Stimulated activated CD4-positive, alpha-beta T cell treated with anti-CD3 and anti-CD28 coated beads, Interleukin-2, amount 100 ng/mL, for 24 hours (primary cell): Measurements from ENCODE around the gene AOC1.

ENCODE experiments used
- DNase-seq, 2 donors: peaks; one replicate each; pipeline ENCODE4 v3.0.0-alpha.2; 2020

AOC1 gene

DNA sequence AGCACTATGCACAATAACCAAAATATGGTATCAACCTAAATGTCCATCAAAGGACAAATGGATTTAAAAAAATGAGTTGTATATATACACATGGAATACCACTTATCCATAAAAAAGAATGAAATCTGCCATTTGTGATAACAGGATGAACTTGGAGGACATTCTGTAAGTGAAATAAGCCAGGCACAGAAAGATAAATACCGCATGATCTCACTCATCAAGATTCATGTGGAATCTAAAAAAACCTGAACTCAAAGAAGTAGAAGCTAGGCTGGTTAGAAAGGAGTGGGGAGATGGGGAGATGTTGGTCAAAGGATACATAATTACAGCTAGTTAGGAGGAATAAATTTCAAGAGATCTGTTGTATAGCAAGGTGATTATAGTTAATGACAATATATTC is 17.3 kb upstream of the AOC1 start:
- DNase-seq, result no peak

DNA sequence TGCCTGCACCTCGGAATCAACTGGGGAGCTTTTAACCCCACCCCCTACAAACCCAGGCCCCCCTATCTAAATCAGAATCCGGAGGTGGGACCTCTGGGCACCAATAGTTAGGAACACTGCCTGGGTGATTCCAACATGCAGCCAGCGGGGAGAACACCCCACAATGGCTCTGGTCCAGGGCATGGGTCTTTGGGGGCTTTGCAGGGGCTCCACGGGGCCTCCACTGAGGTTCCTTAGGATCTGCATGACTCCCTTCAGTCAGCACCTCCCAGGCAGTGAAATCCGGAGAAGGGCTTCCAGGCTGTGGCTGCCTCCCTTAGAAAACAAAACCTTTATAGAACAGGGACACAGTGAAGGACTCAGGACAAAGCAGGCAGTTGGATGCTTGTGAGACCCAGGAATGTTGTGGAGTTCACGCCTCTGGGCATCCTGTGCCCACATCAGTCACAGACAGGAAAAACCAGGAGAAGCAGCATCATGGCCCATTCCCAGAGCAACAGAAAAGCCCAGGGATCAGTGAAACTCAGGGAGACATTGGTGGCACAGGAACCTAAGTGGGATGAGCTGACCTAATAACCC is 16.5 kb upstream of the AOC1 start:
- no peak for DNase-seq

DNA sequence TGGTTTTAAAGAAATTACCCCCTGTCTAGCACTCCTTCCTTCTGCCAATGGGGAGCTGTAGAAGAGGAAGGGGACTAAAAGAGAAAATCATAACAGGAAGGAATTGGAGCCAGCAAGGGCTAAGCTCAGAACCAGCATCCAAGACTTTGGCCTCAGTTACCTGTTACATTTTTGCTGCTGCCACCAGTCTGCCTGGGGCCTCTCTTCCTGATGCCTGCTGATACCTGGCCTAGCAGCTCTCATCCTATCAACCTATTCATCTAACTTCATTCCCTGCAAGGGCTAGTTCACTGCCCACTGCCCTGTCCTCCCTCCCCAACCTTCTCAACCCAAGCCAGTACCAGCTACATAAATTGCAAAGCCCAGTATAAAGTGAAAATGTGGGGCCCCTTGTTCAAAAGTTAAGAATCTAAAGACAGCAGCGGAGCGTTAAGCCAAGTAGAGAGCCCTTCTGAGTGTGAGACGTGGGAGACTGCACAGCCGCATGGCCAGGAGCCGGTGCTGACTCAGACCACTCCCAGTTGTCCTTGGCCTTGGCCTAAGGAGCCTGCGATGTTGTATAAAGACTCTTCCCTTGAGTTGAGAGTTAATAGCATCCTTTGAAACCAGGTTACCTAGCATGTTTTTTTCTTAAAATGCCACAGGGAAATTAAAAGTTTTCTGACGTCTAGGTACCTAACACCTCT is 13.2 kb upstream of the AOC1 start:
- DNase-seq, result no peak

DNA sequence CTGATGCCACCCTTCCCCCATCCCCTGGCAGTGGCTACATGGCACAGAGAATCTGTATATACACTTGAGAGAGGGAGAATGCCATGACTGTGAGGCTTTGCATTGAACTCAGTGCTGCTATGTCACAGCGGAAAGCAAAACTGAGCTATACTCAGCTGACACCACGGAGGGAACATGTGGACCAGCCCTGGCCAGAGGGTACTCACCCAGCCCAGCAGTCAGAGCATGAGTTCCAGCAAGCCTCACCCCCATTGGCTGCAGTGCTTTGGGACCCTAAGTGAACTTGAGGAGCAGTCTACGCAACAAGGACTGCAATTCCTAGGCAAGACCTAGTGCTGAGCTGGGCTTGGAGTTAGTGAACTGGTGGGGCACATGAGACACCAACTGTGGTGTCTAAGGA is 10.3 kb upstream of the AOC1 start:
- no peak for DNase-seq

DNA sequence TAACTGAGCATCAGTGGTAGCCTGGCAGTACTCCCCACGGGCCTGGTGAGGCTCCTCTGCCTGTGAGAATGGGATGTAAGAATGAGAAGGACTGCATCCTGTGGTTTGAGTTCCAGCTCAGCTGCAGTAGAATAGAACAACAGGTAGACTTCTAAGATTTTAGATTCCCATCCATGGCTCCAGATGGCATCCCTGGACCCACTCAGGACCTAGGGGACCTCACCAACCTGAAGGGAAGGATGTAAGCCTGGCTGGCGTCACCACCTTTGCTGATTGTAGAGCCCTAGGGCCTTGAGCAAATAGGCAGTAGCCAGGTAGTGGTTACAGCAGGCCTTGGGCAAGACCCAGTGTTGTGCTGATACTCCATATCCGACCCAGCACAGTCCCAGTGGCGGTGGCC is 9.6 kb upstream of the AOC1 start:
- DNase-seq, result no peak

DNA sequence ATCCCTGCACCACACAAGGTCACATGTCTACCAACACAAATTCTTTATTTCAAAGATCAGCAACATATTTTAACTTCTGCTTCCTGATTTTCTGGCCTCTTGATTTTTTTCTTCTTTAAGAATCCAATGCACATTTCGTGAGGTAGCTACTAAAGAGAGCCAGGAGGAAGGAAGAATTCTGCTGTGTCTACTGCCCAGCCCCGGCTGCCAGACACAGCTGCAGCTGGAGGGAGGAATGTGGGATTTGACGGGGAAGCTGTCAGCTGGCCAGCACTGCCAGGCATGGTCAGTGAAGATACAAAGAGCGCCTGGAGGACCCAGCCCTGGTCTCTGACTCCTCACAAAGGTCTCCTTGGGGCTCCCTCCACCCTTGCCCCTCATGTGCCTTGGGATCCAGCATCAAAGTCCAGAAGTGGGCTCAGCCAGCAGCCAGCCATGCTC is 6.9 kb upstream of the AOC1 start:
- no peak for DNase-seq

DNA sequence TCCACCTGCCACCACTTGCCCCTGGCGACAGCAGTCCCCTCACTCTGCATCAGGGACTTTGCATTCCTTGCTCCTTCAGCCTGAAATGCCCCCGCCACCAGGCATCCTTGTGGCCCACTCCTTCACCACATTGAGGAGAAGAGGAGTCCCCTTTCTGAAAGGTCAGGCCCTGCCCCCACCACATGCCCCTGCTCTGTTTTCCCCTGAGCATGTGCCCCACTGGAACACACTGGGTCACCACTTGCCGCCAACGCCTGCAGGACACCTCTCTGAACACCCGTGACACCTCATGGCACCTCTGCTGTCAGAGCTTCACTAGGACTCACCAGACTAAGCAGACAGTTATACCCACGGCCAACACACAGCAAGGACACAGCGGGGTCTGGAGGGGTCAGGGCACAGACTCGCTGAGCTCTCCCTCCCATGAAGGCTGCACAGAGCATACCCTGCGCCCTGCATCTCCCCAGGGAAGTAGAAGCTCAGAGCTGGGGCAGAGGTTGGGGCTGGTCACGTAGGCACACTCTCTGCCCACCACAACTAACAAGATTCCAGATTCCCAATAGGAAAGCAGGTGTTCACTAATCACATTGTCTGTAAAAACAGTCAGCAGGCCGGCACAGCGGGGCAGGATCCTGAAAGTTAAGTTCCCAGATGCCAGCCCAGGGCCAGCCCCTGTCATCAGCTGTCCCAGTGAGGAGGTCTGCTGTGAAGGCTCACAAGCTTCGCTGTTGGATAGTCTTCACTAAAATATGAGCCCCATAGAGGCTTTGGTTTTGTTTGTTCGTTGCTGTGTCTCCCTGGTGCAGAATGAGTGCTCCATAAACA is 5.8 kb upstream of the AOC1 start:
- no peak for DNase-seq

DNA sequence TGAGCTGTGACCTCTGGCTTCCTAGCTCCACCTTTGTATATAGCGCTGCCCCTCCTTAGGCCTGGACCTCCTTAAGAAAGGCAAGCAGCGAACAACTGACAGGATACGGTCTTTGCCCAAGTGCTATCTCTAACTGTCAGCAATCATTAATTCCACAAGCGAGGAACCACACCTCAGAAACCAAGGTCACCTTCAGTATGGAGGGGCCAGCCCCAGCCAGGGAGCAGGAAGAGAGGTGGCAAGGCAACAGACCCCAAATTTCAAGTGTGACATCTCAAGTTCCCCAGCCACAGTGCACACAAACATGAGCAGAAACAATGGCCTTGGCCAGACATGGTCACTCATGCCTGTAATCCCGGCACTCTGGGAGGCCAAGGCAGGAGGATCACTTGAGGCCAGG is 4.8 kb upstream of the AOC1 start:
- no peak for DNase-seq

DNA sequence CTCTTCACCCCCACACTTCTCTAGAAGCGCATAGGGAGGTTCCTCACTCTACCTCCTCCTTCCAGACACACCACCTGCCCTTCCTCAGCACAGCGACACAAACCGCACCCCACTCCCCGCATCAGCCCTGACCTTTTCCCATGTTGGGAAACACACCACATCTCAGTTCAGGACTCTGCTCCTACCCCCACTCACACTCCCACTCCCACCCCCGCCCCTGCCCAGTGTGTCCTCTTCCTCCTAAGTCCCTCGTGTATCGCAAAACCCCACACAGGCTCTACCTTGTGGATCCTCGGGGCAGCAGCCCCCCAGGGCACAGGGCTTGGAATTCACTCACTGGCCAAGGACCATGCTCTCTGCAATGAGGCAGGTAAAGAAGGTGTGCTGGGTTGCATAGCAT is 4.2 kb upstream of the AOC1 start:
- no peak for DNase-seq

DNA sequence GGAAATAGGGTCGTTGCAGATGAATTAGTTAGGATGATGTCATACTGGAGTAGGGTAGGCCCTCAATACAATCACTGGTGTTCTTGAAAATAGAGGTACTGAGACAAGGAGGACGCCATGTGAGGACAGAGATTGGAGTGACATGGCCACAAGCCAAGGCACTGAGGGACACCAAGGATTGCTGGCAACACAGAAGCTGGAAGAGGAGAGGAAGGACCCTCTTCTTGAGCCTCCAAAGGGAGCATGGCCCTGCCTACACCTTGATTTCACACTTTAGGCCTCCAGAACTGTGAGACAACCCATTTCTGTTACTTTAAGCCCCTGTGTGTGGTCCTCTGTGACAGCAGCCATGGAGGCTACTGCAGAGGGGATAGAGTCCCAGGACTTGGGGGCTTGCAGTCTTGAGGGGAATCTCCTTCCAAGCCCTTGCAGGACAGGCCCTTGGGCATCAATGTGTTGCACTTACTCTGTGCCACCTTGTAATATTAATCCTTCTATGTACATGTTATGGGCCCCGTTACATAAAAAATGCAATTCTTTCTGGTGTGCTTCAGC is 3.7 kb upstream of the AOC1 start:
- DNase-seq, result no peak

DNA sequence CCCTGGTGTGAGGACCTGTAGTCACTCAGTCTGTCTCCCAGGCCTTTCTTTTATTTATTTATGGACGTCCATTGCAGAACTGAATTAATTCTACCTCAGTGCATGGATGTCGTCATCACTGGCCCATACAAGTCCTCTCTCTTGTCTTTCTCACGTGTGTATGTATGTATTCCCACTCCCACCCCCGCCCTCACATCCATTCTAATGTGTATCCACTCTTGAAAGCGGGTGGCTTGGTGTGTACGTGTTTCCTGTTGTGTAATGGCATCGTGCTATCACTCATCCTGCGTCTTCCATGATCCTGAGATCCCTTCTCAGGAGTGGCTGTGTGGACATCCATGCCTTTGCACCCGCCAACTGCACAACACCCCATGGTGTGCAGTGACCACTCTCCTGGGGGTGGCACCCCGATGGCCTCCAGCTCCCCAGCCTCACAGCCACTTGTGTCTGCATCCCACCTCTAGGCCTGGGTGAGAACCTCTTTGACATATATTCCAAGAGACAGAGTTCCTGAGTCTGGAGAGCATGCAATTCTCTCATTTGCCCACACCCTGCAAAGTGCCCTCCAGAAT is 3.0 kb upstream of the AOC1 start:
- DNase-seq, result peak in 1 of 2 donors; percentile 7

DNA sequence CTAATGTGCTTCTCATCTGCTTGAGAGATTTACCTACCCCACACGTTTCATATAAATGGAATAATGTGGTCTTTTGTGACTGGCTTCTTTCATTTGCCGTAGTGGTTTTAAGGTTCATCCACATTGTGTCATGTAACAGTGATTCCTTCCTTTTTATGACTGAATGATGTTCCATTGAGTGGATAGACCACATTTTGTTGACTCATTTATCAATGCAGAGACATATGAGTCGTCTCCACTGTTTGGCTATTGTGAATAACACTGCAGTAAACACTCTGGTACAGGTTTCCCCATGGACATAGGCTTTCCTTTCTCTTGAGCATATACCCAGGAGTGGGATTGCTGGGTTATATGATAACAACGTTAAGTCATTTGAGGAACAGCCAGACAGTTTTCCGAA is 2.0 kb upstream of the AOC1 start:
- no peak for DNase-seq

DNA sequence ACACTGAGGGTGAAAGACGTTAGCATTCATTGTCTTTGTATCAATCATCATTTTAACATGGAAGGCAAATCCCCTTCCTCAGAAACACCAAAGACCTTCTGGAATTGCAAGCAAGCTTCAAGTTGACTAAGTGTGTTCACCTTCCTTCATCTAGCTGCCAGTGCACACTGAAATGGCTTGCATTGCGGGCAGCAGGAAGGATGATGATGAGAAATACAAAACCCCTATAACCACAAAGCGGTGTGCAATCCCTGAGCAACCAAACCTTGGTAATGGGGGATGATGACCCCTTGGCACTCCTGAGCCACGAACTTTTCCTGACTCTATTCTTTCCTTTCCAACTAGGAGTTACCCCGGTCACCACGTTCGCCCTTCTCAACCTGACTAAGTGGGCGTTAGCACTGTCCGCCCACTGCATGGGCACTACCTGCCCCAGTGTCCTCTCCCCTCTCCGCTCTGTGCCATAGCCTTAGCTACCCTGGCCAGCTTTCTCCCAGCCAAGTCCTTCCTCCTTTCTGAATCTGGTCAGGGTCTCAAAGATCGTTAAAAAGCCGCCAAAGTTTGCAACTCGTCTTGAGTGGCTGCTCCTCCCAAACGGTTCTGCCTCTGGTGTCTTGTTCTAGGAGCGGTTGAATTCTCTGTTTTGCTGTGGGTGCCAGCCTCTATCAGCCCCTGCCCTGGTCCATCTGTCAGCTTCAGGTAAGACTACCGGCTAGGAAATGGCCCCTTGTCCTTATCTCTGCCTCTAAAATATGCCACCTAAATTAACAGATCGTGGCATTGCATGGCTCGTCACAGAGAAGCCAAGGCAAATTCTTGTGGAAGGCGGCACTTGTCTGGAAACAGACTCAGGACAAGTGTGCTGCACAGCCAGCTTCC is 586 bp upstream of the AOC1 start:
- DNase-seq, result peak in 1 of 2 donors; percentile 6

DNA sequence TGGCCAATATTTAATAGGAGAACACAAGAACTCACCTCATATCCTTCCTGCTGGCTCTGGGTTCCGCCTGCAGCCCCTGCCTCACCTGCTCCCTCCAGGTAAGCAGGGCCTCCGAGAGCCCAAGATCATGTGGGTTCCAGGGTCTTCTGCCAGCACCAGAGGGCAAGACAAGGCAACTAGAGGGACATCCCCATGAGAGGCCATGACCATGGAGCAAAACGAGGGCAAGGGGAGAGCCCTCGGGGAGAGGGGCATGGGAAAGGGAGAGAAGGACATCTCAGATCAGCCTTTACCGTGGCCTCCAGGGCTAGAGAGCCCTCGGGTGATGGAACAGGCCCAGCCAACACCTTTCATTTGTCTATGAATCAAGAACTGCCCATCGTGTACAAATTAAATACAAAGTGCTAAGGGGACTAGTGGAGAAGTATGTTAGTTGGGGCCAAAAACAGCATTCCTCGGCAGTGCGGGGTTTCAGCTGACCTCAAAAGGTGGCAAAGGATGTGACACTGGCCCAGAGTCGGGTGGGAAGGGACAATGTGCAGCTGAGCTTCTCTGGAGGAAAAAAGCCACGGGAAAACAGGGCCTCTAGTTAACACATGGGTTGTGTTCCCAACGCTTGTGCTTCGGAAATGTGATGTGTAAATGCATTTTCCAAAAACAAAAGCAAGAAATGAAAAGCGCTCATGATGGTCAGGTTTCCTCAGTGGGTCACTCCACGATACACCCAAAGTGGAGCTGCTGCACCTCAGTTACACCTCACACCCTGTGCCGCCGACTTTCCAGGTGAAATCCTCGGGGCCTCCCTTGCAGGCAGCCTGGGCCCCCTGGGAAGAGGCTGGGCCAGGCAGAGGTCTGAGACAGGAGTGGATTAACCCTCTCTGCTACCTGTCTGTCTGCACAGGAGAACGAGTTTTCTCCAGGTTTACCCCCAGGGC is 2.0 kb downstream of the AOC1 start:
- peak in 1 of 2 donors; percentile 12 for DNase-seq

DNA sequence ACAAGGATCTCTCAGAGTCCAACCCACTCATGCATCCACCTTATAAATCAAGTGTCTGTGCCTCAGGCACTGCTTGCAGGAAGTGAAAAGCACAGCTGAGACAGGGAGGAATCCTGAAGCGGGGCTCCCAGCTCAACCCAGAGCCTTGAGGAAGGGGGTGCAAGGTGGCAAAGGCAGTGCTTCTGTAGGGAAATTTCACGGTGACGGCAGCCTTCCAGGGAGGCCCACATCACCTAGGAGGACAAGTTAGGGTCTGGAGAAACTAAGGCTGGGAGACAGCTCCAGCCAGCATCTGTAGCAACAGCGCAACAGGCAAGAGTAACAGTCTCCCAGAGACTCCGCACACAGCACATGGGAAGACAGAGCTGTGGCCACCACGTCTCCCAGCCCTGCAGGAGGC is 2.7 kb downstream of the AOC1 start:
- DNase-seq, result peak in 1 of 2 donors; percentile 3

DNA sequence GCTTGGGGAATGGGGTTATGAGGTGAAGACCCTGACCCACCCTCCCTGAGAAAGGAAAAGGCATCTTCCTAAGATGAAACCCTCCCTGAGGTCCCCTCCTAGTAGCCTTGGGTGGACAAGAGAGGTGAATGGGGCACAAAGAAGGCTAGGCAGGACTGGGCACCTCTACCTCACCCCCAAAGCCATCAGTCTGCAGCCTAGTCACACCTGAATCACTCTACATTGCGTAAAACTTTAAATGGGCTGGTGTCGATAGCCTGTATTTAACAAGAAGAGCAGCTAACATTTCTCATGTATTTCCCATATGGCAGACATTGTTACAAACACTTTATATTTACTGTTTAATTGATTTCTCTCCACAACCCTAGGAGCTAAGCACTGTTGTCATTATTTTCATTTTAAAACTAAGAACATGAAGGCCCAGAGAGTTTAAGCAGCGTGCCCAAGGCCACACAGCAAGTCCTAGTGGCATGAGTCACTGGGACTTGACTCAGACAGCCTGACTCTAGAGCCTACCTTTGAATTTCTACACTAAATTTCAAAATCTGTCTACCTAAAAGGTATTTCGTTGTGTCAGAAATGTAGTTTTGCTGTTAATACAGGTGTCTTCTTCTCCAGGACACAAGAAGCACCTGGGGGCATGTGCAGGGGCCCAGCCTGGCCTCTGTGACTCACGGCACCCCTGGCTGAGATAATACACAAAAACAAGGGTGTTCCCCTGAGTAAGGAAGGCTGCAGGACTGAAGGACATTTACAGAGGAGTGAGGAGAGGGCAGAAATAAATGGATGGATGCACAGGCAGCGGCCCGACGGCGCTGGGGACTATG is 3.4 kb downstream of the AOC1 start:
- no peak for DNase-seq

DNA sequence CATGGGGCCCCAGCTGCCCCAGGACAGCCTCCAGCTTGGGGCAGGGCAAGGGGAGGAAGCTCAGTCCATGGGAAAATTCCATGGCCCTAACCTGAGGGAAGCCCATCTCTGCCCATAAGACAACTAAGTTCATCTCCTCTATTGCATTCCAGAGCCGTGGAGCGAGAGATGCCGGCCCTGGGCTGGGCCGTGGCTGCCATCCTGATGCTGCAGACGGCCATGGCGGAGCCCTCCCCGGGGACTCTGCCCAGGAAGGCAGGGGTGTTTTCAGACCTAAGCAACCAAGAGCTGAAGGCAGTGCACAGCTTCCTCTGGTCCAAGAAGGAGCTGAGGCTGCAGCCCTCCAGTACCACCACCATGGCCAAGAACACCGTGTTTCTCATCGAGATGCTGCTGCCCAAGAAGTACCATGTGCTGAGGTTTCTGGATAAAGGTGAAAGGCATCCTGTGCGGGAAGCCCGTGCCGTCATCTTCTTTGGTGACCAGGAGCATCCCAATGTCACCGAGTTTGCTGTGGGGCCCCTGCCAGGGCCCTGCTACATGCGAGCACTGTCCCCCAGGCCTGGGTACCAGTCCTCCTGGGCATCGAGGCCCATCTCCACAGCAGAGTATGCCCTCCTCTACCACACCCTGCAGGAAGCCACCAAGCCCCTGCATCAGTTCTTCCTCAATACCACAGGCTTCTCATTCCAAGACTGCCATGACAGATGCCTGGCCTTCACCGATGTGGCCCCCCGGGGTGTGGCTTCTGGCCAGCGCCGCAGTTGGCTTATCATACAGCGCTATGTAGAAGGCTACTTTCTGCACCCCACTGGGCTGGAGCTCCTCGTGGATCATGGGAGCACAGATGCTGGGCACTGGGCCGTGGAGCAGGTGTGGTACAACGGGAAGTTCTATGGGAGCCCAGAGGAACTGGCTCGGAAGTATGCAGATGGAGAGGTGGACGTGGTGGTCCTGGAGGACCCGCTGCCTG is 4.3 kb downstream of the AOC1 start:
- peak in 1 of 2 donors; percentile 9 for DNase-seq

DNA sequence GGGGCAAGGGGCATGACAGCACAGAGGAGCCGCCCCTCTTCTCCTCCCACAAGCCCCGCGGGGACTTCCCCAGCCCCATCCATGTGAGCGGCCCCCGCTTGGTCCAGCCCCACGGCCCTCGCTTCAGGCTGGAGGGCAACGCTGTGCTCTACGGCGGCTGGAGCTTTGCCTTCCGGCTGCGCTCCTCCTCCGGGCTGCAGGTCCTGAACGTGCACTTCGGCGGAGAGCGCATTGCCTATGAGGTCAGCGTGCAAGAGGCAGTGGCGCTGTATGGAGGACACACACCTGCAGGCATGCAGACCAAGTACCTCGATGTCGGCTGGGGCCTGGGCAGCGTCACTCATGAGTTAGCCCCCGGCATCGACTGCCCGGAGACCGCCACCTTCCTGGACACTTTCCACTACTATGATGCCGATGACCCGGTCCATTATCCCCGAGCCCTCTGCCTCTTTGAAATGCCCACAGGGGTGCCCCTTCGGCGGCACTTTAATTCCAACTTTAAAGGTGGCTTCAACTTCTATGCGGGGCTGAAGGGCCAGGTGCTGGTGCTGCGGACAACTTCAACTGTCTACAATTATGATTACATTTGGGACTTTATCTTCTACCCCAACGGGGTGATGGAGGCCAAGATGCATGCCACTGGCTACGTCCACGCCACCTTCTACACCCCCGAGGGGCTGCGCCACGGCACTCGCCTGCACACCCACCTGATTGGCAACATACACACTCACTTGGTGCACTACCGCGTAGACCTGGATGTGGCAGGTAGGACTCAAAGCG is 5.1 kb downstream of the AOC1 start:
- DNase-seq, result peak in 1 of 2 donors; percentile 7
